NCI-H774 (cell line): ENCODE measurements around the gene GLIS1.

Experiments
- DNase-seq: peaks from one replicate; lab custom pipeline; 2025; lab: John Stamatoyannopoulos, UW

Gene GLIS1

DNA sequence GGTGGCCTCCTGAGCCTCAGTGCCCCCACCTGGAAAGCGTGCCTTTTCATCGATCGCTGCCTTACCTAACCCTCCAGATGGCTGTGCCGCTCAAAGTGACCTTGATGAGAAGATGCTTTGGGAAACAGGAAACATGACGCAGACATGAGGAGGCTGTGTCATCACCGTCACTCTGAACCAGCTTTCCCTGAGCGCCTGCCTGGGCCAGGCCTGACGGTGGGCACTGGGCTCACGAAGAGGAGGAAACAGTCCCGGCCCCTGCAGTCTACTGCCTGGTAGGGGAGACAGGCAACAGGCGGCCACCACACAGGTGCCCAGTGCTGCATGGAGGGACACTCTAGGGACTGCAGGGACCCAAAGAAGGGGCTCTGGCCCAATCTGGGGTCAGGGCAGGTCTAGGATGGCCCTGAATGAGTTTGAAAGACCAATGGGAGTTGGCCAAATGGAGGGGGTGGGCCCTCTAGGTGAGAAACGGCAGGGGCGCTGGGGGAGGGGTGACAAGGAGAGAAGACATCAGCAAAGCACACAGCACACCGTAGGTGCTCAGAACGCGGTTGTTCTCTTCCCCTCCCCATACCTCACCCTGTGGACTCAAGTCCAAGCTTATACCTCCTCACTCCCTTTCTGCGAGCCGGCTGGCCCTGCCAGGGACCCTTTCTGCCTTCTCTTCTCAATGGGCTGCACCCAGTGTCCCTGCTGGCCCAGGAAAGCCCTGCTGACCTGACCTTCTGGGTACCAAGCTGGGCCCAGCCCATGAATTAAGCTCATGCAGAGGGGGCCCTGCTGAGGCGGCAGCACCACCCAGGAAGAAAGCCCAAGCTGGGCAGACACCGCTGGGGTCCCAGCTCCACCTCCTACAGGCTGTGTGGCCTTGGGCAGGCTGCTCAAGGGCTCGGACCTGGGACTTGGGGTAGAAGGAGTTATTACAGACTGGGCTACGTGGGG lies 44.9 kb downstream of the GLIS1 start:
- no peak for DNase-seq

- DNase-seq: no peak
These were observed 45.6 kb downstream of the GLIS1 start for GRCh38 chr1:53693339-53693738.

DNA sequence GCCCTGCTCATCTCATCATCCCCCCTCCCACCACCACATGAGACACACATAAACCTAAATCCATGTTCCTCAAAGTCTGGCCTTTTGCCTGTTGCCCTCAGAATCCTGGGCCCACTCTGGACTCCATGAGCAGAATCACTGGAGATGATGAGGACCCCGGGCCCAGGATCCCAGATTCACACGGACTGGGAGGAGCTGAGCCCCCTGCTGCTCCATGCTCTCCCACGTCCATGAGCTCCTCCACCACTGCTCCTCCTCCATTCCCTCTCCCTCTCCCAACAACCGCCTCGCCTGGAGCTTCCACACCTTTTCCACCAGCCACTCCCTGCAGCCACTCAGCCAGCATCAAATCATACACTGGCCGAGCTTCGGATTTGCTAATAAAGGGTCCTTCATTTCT lies 47.6 kb downstream of the GLIS1 start:
- no peak for DNase-seq

- no peak for DNase-seq
These were observed 48.6 kb downstream of the GLIS1 start for GRCh38 chr1:53690411-53690810.

DNA sequence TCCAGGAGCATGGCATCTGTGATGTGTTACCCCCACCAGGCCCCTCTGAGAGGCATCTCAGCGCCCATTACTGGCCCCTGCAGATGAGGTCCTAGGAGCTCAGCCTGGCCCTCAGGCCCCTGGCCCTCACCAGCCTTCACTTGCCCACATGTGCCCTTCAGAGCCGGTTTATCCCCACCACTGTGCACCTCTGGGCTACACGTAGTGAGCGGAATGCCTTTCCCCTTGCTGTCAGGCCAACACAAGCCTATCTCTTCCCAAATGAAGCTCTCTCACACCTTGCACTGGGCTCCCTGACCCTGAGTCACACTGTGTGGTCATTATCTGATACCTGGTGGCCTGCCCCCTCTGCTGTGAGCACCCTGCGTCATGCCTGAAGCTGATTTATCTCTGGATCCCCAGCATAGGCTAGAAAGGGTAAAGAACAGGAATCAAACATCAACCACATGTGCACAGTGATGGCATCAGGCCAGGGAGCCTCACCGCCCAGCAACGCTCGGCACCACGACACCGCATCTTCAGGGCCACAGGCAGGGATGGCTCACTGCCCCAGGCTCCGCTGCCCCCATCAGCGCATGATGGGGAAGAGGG lies 49.1 kb downstream of the GLIS1 start:
- DNase-seq: no peak

GRCh38 chr1:53689223-53689622 lies 49.7 kb downstream of the GLIS1 start:
- no peak for DNase-seq

- DNase-seq: no peak
These were observed 50.4 kb downstream of the GLIS1 start for GRCh38 chr1:53688381-53689102.

DNA sequence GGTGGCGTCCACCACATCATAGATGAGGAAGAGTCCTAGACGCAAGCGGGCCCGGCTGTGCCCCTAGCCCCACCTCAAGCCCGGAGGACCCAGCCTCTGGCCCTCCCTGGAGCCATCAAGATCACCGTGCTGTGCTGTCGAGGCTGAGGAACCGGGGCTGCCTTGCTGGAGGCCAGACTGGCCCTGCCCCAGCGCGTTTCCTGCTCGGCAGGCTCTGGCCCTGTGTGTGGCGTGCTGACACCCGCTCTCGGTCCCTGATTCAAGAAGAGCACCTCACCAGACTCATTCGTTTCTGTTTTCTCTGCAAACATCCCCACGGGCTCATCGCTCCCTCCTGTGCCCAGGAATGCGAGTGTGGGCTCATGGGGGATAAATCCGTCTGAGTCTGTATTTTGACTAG lies 51.1 kb downstream of the GLIS1 start:
- no peak for DNase-seq

DNA sequence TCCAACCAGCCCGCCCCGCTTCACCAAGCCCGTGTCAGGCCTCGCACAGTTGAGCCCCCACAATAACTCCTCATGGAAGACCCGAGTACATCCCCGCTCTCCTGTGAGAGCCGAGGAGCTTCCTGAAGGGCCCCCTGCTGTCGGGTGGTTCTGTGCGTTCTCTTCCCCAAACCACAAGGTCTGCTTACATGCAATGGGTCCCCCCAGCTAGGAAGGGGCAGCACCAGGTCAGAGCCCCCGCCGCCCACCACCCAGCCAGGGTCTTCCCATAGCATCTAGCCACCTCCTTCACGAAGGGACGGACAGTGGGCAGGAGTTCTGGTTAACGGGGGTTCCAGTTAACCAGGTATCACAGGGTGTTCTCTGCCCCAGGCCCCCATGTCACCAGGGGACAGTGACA lies 51.5 kb downstream of the GLIS1 start:
- DNase-seq: no peak

GRCh38 chr1:53686965-53687267 lies 52.0 kb downstream of the GLIS1 start:
- DNase-seq: no peak

DNA sequence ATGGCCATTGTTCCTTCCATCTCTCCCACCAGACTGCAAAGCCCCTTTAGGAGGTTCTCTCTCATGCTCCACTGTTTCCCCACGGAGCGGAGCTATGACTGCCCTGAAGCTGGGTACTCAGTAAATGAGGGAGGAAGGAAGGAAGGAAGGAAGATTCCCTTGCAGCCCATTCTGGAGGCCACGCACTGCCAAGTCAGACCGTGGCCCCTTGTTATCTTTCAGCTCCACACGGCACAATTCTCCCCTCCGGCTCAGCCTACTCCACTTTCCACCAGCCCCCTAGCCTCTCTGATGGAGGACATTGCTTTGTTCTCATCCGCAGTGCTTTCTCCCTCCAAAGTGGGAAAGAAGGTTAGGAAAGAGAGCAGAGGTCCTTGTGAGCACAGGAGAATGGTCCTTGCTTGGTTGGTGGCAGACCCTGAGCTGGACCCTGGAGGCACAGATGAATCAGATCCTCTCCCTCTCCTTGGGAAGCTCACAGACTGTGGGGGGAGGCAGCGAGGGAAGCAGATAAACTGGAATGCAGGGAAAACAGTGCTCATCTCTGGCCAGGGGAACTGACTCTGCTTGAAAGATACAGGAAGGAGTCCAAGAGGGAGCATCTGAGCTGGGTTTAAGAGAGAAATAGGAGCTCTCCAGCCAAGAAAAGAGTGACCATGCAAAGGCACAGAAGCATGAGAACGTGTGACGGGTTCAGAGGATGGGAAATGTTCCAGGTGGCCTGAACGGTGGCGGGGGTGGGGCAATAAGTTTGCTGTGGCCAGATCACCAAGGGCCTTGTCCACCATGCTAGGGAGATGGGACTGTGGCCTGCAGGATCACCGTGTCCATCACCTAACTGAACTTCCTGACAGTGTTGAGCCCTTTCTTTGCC lies 52.6 kb downstream of the GLIS1 start:
- DNase-seq: no peak

DNA sequence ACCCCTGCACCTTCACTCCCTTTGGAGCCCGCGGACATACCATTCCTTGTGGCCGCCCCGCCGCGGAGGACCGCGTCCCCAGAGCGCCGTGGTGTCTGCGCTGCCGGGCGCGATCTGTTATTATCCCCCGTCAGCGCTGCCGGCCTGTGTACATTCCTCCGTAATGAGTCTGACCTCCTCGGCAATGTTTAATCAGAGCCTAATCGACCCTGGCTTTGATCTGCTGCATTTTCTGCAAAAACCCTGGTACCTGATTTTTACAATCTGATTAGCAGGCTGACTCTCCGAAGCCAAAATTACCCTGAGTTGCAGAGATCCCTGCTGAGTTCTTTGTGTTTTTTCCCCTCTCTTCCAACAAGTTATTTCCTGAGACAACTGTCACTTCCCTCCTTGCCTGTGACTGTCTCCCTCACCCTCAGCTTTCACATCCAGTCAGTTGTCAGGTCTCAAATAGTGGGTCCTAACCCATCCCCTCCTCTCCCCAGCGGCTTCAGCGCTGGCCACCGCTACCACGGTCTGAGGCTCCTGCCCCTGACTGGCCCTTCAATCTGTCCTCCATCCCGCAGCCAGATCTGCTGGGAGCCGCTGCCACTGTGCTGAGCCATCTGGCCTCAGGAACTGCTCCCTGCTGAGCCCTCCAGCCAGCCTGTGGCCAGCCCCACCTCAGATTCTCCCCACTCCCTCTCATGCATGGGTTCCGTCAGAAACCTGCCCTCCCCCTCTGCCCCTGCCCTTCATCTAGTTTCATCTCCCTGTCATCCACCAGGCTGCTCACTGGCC lies 53.5 kb downstream of the GLIS1 start:
- no peak for DNase-seq

DNA sequence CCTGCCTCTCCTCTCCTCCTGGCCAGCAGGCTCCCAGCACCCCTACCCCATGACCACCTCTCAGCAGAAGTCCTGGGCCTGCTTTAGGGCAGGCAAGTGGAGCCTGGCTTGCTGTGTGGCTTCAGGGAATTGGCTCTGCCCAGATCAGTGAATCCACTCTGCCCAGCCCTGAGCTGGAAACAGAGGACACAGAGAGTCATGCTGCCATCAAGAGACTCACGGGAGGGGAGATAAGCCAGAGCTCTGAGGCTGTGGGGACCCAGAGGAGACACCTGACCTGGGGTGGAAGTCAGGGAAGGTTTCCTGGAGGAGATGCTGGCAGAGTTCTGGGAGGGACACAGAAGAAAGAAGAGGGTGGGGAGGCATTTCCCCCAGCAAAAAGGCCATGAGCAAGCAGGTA lies 54.2 kb downstream of the GLIS1 start:
- DNase-seq: no peak

DNA sequence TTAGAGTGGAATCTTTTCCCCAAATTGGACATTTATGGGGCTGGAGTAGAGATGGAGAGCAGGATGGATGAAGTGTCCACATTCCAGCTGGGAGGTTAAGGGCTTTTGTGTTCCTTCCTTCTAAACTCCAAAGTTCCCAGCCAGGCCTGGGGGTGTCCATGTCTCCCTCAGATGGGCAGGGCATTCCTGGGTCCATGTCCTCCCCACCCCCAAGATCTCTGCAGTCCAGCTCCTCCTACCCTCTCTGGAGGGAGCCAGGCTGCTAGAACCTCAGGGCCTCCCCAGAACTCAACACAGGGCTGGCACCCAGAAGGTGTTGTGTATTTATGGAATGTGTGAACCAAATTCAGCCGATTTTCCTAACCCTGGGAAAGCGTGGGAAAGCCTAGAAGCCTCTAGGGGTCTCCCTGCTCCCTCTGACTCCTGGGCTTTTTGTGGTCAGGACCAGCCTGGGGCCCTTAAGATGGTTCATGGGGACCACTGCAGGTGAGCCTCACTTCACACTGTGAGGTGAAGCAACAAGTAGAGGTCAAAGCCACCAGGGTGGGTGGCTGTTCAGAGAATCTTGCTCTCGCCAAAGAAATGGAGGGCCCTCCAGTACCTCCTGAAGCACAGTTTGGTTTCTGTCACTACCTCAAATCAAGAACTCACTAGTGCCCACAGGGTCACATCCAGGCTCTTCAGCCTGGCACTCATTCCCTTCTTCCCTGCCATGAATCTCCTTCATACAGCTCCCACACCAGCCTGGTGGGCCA lies 54.8 kb downstream of the GLIS1 start:
- DNase-seq: no peak

DNA sequence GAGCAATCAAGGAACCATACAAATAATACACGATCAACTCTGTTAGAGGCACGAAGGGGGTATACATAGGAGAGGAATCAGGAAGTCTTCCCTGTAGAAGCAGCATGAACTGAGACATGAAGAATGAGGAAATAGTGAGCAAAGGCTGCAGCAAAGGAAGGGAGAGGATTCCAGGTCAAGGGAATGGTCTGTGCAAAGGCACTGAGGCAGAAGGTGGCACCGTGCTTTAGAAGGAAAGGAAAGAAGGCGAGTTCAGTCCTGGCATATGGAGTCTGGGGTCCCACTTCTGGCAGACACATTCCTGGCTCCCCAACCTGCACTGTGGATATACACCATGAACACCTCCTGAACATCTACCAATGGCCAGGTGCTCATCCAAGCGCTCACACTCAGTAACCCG lies 56.1 kb downstream of the GLIS1 start:
- DNase-seq: no peak

- peak; percentile 10 for DNase-seq
These were observed 56.8 kb downstream of the GLIS1 start for GRCh38 chr1:53681977-53682685.

DNA sequence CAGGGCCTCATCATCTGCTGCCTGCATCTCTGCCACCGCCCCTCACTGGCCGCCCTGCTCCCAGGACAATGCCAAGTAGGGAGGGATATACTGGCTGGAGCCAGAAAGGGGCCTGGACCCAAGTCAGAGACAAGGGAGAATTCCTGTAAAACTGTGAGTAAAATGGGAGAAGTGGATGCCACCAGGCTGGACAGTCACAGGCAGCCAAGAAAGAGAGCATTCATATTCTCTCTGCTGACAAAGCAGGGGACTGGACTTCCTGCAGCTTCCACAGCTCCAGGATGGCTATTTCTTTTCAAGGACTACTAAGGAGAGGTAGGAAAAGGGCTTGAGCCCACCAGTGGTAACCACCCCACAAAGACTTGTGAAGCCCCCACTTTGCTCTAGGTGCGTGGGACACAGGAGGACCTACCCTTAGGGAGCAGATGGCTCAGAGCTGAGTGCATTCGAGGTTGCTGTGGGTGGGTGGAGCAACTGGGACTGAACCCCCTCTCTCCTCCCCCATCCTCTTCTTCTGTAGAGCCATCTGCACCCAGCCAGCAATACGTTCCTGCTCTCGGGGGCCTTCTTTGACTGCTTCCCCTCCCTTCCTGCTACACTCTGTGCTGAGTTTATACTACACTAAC lies 57.5 kb downstream of the GLIS1 start:
- DNase-seq: no peak

DNA sequence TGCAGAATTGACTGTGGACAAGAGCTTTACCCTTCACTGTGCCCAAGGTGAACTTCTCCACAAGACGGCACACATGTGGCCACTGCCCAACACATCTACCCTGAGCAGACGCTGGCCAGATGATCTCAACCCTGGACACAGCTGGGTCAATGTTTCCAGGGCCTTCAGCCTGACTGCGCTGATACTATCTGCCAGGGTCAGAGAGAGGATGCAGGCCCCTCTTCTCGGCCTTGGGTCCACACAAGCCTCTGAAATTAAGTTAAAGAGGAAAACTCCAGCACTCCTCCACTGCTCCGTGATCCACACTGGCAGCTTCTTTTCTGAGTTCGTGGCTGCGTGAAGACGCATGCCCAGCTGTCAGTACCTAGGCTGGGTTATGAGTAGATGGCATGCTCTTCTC lies 58.1 kb downstream of the GLIS1 start:
- no peak for DNase-seq
